HepG2 (cell line): ENCODE measurements around the gene NOTUM. TPM values are rescaled to one million over a fixed set of nuclear protein-coding genes. Genes with fewer than 3 reads are reported as not detected.

Source experiments
- AGO1 ChIP-seq: fragments of 200-400 bp; formaldehyde crosslinking; IDR thresholded peaks from 2 replicates; pipeline ENCODE4 v1.6.1; 2017; ENCODE audit warnings: mild to moderate bottlenecking, low read depth, low read length, moderate library complexity; ENCODE audit not compliant: poor library complexity, severe bottlenecking
- GLI4 ChIP-seq: sonication (generic); formaldehyde crosslinking; IDR thresholded peaks from 2 replicates; pipeline ENCODE4 v1.5.1; 2020; ENCODE audit warnings: missing genetic modification reagents, mild to moderate bottlenecking, moderate library complexity, borderline replicate concordance
- IKZF1 ChIP-seq: fragments of 450-650 bp; IDR thresholded peaks from 2 replicates; pipeline ENCODE4 v1.7.1; 2016
- RBFOX2 ChIP-seq: fragments of 200-400 bp; formaldehyde crosslinking; IDR thresholded peaks from 2 replicates; pipeline ENCODE4 v1.6.1; 2017; ENCODE audit warnings: low read depth, mild to moderate bottlenecking, low read length
- REL ChIP-seq: sonication (generic); formaldehyde crosslinking; conservative IDR thresholded peaks from 2 replicates; pipeline ENCODE4 v1.8.0; 2022; ENCODE audit warnings: mild to moderate bottlenecking, missing genetic modification reagents, moderate library complexity
- SIN3A ChIP-seq: IDR thresholded peaks from 2 replicates; pipeline ENCODE4 v1.6.1; 2011; ENCODE audit warnings: low read depth, mild to moderate bottlenecking, control low read depth, low read length, borderline replicate concordance
- SRSF1 ChIP-seq: fragments of 200-400 bp; formaldehyde crosslinking; optimal IDR thresholded peaks from 2 replicates; pipeline ENCODE3; 2017; ENCODE audit warnings: mild to moderate bottlenecking, low read depth, low read length, moderate library complexity
- ZBTB38 ChIP-seq: sonication (generic); formaldehyde crosslinking; IDR thresholded peaks from 2 replicates; pipeline ENCODE4 v1.5.1; 2020; ENCODE audit warnings: mild to moderate bottlenecking, missing genetic modification reagents
- ZBTB7B ChIP-seq: sonication (generic); formaldehyde crosslinking; IDR thresholded peaks from 2 replicates; pipeline ENCODE4 v1.4.0; 2020; ENCODE audit warnings: missing genetic modification reagents
- polyA plus RNA-seq, 8 experiments: library from polyadenylated mRNA; depleted of rRNA in 3 of 8; stranded (reverse) in 7 of 8; unstranded in 1 of 8; fragments of >200 nt; fragmentation: Illumina TruSeq in 4 of 8; extraction: Trizol in 4 of 8; gene quantifications; 2 replicates each; pipeline versions ENCODE4 v1.2.1 to v1.2.3, GENCODE V29; 2011 to 2016; ENCODE audit warnings: low read depth in 4 of 8, missing spikeins in 1 of 8, mixed read lengths in 1 of 8; ENCODE audit not compliant: insufficient read depth in 1 of 8
- total RNA-seq, 5 experiments: library from RNA; depleted of rRNA; stranded (reverse); fragments of >200 nt; fragmentation: Illumina TruSeq; extraction: Trizol; gene quantifications; 2 replicates each; pipeline ENCODE4 v1.2.3, GENCODE V29; 2016; ENCODE audit warnings: low read depth in 1 of 5
- TF ChIP-seq, protein P1 (sequence below): sonication (generic); formaldehyde crosslinking; IDR thresholded peaks from 2 replicates; pipeline ENCODE4 v1.5.1; 2020; ENCODE audit warnings: mild to moderate bottlenecking, moderate library complexity, missing genetic modification reagents
- TF ChIP-seq, protein P2 (sequence below): sonication (generic); formaldehyde crosslinking; IDR thresholded peaks from 2 replicates; pipeline ENCODE4 v1.4.0; 2020; ENCODE audit warnings: missing genetic modification reagents
- TF ChIP-seq, protein P3 (sequence below): sonication (generic); formaldehyde crosslinking; IDR thresholded peaks from 2 replicates; pipeline ENCODE4 v1.4.0; 2020; ENCODE audit warnings: mild to moderate bottlenecking, missing genetic modification reagents, borderline replicate concordance
- TF ChIP-seq, protein P4 (sequence below): sonication (generic); formaldehyde crosslinking; IDR thresholded peaks from 2 replicates; pipeline ENCODE4 v1.5.0; 2020; ENCODE audit warnings: missing genetic modification reagents, mild to moderate bottlenecking, borderline replicate concordance
- TF ChIP-seq, protein P5 (sequence below): sonication (generic); formaldehyde crosslinking; IDR thresholded peaks from 2 replicates; pipeline ENCODE4 v1.5.0; 2020; ENCODE audit warnings: mild to moderate bottlenecking, missing genetic modification reagents, borderline replicate concordance

The NOTUM gene
- total and polyA plus RNA-seq, 2 of the 13 experiments (the other 11 are each of a cell fraction or from before 2014, with no cell fraction given): 150 to 160 TPM

DNA sequence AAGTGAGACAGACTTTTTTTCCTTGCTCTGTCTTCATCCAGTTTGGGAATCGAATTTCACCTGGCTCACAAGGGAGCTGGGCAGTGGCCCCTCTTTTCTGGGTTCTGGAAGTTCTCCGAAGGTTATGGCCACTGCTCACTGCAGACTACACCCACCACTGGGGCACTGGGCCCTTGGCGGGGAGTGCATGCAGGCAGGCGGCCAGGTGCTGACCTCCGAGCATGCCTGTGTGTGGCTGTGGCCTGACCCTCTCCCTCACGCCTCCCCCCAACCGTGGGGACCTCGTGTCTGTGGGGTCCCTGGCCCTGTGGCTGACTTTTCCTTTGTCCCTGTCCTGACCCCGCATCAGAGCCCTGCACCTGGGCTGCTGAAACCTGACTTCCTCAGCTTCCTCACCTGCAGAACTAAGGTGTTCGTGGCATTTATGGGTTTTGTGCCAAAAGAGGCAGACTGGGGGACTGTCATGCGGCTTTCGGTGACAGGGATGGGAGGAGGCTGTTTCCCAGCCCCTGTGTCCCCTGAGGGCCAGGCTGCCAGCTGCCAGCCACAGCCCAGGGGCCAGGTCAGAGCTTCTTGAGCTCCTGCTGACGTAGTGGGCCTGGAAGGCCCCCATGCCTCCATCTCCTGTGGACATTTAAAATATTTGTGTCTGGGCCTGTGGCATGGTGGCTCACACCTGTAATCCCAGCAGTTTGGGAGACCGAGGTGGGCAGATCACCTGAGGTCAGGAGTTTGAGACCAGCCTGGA is 37.9 kb upstream of the NOTUM start (continued):
- TF ChIP-seq, protein P1, sequence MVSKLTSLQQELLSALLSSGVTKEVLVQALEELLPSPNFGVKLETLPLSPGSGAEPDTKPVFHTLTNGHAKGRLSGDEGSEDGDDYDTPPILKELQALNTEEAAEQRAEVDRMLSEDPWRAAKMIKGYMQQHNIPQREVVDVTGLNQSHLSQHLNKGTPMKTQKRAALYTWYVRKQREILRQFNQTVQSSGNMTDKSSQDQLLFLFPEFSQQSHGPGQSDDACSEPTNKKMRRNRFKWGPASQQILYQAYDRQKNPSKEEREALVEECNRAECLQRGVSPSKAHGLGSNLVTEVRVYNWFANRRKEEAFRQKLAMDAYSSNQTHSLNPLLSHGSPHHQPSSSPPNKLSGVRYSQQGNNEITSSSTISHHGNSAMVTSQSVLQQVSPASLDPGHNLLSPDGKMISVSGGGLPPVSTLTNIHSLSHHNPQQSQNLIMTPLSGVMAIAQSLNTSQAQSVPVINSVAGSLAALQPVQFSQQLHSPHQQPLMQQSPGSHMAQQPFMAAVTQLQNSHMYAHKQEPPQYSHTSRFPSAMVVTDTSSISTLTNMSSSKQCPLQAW (CRISPR knock-in tag): peak; percentile 14; the same call in 1 of the 2 replicates
- TF ChIP-seq REL (CRISPR knock-in tag) (no peak), IKZF1 (no peak), RBFOX2 (peak; percentile 90), SRSF1 (peak; percentile 67), SIN3A (no peak), AGO1 (peak; percentile 46), GLI4 (no peak), ZBTB38 (CRISPR knock-in tag) (peak; percentile 97), ZBTB7B (0 out of 2 replicates have a peak, but pooled peaks have one; percentile 49)
- TF ChIP-seq, protein P2, sequence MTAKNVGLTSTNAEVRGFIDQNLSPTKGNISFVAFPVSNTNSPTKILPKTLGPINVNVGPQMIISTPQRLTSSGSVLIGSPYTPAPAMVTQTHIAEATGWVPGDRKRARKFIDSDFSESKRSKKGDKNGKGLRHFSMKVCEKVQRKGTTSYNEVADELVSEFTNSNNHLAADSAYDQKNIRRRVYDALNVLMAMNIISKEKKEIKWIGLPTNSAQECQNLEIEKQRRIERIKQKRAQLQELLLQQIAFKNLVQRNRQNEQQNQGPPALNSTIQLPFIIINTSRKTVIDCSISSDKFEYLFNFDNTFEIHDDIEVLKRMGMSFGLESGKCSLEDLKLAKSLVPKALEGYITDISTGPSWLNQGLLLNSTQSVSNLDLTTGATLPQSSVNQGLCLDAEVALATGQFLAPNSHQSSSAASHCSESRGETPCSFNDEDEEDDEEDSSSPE: 0 out of 2 replicates have a peak, but pooled peaks have one; percentile 10
- TF ChIP-seq, protein P3, sequence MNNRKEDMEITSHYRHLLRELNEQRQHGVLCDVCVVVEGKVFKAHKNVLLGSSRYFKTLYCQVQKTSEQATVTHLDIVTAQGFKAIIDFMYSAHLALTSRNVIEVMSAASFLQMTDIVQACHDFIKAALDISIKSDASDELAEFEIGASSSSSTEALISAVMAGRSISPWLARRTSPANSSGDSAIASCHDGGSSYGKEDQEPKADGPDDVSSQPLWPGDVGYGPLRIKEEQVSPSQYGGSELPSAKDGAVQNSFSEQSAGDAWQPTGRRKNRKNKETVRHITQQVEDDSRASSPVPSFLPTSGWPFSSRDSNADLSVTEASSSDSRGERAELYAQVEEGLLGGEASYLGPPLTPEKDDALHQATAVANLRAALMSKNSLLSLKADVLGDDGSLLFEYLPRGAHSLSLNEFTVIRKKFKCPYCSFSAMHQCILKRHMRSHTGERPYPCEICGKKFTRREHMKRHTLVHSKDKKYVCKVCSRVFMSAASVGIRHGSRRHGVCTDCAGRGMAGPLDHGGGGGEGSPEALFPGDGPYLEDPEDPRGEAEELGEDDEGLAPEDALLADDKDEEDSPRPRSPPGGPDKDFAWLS (CRISPR knock-in tag): 0 out of 2 replicates have a peak, but pooled peaks have one; percentile 84
- TF ChIP-seq, protein P4, sequence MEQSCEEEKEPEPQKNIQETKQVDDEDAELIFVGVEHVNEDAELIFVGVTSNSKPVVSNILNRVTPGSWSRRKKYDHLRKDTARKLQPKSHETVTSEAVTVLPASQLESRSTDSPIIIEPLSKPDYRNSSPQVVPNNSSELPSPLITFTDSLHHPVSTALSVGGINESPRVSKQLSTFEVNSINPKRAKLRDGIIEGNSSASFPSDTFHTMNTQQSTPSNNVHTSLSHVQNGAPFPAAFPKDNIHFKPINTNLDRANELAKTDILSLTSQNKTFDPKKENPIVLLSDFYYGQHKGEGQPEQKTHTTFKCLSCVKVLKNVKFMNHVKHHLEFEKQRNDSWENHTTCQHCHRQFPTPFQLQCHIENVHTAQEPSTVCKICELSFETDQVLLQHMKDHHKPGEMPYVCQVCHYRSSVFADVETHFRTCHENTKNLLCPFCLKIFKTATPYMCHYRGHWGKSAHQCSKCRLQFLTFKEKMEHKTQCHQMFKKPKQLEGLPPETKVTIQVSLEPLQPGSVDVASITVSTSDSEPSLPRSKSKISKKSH (CRISPR knock-in tag): peak; percentile 62; the same call in 1 of the 2 replicates
- TF ChIP-seq, protein P5, sequence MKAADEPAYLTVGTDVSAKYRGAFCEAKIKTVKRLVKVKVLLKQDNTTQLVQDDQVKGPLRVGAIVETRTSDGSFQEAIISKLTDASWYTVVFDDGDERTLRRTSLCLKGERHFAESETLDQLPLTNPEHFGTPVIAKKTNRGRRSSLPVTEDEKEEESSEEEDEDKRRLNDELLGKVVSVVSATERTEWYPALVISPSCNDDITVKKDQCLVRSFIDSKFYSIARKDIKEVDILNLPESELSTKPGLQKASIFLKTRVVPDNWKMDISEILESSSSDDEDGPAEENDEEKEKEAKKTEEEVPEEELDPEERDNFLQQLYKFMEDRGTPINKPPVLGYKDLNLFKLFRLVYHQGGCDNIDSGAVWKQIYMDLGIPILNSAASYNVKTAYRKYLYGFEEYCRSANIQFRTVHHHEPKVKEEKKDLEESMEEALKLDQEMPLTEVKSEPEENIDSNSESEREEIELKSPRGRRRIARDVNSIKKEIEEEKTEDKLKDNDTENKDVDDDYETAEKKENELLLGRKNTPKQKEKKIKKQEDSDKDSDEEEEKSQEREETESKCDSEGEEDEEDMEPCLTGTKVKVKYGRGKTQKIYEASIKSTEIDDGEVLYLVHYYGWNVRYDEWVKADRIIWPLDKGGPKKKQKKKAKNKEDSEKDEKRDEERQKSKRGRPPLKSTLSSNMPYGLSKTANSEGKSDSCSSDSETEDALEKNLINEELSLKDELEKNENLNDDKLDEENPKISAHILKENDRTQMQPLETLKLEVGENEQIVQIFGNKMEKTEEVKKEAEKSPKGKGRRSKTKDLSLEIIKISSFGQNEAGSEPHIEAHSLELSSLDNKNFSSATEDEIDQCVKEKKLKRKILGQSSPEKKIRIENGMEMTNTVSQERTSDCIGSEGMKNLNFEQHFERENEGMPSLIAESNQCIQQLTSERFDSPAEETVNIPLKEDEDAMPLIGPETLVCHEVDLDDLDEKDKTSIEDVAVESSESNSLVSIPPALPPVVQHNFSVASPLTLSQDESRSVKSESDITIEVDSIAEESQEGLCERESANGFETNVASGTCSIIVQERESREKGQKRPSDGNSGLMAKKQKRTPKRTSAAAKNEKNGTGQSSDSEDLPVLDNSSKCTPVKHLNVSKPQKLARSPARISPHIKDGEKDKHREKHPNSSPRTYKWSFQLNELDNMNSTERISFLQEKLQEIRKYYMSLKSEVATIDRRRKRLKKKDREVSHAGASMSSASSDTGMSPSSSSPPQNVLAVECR (CRISPR knock-in tag): 0 out of 2 replicates have a peak, but pooled peaks have one; percentile 36
